ENCODE data around the gene CEP70.
"Not testable (repeated sequence)": the region's sequence is repeated elsewhere in the genome, so short reads cannot be mapped to it uniquely, and the experiment has no call there.

GRCh38 chr3:138484672-138485071 lies 109.4 kb downstream of the CEP70 start:
- TF ChIP-seq CTCF, EP300 (IDR thresholded peaks at IDR 0.05): not testable (repeated sequence)
